Retina (tissue), 1 donor: ENCODE data around the gene XXYLT1.
"Not testable (repeated sequence)": the region's sequence is repeated elsewhere in the genome, so short reads cannot be mapped to it uniquely, and the experiment has no call there.

Experiments used
- DNase-seq: peaks from one replicate; pipeline ENCODE4 v3.0.0-alpha.2; 2016

The XXYLT1 gene

DNA sequence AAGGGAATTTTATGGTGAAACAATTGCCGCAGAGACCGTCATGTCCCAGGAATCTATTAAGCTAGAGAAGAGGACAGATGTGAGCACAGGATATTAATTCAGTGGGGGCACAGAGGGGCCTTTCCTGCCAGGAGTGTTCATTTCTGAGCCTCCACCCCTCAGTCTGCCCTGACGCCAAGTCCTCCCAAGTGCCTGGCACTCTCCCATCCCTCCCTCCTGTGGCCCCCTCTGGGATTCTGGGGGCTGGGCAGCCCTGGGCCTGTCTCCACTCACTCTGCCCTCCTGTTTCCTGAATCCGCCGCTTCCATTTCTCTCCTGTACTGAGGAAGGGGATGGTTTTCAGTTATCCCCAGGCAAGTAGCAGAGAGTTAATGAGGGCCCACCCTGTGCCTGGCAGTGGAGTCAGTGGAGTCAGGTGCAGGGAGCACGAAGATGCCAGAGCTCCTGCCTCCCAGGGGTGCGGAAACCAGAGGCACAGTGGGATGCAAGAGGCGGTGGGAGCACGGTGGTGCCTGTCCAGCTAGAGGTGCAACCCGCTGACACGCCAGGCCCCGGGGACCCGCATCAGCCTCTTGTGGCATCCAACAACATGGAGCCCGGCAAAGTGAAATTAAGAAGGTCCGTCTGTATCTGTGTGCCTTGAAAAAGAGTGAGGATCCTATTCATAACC lies 212.5 kb downstream of the XXYLT1 start:
- no peak for DNase-seq

DNA sequence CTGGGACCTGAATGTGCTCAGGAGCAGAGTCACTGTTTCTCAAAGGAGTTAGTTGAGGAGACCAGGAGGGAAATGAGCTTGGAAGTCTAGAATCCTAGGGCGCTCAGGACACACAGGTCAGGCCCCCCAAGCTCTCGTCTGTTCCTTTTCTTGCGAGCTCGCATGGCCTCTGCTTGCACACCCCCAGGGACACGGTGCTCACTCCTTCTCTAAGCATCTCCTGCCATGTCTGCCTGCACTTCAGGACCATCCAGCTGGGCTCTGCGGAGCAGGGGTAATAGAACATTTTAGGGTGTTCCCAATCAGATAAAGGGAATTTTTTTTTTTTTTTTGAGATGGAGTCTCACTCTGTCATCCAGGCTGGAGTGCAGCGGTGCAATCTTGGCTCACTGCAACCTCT lies 213.2 kb downstream of the XXYLT1 start:
- DNase-seq: no peak

- no peak for DNase-seq
Measured at GRCh38 chr3:195056506-195056905, 214.5 kb downstream of the XXYLT1 start.

DNA sequence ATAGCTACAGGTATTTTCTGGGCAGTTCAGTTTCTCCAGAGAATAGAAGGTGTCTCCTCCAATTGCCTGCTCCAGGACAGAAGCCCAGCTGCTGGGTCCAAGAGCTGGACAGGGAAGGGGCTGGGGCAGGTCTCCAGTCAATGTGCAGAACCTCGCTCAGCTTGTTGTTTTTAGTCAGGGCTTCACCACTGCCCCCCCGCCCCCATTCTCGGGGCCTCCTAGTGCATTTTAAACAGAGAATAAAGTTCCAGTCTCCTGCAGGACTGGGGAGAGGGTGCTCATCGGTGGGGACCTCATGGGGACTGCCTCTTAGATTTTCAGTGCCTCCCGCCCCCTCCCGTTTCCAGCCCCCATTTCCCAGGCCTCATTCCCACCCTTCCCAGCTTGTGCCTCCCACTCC lies 216.6 kb downstream of the XXYLT1 start:
- no peak for DNase-seq

GRCh38 chr3:195052939-195053338 lies 218.0 kb downstream of the XXYLT1 start:
- DNase-seq: no peak

DNA sequence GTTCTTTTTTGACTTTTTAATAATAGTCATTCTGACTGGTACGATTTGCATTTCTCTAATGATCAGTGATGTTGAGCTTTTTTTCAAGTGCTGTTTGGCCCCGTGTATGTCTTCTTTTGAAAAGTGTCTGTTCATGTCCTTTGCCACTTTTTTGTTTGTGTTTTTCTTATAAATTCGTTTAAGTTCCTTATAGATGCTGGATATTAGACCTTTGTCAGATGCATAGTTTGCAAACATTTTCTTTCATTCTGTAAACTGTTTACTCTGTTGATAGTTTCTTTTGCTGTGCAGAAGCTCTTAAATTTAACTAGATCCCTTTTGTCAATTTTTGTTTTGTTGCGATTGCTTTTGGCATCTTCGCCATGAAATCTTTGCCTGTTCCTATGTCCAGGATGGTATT lies 220.7 kb downstream of the XXYLT1 start:
- not testable (repeated sequence) for DNase-seq

- DNase-seq: no peak
Measured at GRCh38 chr3:195048059-195048905, 222.7 kb downstream of the XXYLT1 start.

GRCh38 chr3:195047536-195047935 lies 223.4 kb downstream of the XXYLT1 start:
- no peak for DNase-seq

- DNase-seq: no peak
Measured at GRCh38 chr3:195046441-195046840, 224.5 kb downstream of the XXYLT1 start.

DNA sequence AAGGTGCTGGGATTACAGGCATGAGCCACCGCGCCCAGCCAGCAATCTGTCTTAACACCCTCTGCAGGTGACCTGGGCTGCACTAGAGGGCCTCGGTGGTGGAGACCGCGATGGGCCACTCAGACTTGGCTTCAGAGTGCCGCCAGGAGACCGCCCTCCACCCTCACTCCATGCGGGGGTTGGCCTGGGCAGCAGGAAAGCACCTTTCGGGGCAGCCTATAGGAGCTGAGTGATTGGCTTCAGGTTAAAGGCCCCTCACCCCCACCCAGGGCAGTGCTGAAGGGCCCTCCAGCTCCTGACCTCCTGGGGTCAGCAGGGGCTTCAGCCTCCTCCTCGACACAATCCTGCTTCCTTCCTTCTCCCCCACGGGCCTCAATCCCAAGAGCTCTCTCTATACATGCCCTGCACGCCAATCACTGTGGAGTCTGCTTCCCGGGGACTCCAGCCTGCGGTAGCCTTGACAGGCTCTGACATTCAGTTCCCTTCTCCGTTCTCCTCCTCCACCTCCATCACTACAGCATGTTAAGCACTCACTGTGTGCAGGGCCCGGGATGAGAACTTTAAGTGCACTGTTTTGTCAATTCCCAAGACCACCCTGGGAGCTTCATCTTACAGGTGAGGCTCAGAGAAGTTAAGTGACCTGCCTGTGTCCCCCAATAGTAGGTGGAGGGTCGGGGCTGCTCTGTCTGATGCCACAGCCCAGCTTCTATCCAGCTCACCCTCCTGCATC lies 225.3 kb downstream of the XXYLT1 start:
- DNase-seq: no peak

DNA sequence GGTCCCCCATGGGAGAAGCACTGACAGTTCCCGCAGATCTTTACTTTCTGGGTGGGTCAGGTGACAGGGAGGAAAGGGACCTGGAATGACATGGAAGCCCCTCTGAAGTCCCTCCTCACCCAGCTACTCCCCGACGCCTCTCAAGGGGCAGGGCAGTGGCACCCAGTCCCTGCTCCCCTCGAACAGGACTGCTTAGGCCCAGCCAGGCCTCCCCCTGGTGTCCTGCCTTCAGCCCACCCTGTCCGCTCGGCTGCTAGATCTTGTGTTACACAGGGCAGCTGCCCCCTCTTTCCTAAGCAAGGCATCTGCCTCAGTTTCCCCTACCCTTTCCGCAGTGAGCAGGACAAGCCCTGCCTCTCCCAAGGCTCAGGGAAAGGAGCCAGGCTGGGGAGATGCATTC lies 226.5 kb downstream of the XXYLT1 start:
- DNase-seq: no peak

DNA sequence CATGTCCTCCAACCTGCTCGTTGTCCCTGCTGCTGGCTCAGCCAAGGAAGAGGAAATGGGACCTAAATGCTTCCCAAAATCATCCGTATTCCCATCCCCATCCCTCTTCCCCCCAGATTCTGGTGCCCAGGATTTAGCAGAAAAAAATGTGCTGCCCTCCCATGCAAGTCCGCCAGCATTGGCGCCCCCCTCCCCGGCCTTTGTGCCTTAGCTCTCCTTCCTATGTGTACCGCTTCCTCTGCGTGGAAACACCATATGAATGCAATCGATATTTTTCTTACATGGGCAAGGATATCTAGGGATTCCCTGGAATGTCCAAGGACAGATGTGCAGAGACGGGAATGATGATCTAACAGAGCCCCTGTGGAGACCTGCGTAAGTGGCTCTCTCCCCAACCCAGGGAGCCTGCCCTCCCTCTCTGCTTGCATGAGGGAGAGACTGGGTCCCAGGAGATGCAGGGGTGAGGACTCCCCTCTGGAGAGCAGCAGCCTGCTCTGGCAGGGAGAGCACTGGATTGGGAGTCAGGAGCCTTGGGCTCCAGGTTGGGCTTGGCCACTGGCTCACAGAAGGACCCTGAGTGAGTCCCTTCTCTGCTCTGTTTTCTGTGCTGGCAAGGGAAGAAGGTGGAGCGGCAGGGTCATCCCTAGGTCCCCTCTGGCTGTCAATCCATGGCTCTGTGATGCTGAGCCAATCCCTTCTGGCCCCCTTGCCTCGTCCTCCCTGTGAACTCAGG lies 227.2 kb downstream of the XXYLT1 start:
- DNase-seq: no peak

DNA sequence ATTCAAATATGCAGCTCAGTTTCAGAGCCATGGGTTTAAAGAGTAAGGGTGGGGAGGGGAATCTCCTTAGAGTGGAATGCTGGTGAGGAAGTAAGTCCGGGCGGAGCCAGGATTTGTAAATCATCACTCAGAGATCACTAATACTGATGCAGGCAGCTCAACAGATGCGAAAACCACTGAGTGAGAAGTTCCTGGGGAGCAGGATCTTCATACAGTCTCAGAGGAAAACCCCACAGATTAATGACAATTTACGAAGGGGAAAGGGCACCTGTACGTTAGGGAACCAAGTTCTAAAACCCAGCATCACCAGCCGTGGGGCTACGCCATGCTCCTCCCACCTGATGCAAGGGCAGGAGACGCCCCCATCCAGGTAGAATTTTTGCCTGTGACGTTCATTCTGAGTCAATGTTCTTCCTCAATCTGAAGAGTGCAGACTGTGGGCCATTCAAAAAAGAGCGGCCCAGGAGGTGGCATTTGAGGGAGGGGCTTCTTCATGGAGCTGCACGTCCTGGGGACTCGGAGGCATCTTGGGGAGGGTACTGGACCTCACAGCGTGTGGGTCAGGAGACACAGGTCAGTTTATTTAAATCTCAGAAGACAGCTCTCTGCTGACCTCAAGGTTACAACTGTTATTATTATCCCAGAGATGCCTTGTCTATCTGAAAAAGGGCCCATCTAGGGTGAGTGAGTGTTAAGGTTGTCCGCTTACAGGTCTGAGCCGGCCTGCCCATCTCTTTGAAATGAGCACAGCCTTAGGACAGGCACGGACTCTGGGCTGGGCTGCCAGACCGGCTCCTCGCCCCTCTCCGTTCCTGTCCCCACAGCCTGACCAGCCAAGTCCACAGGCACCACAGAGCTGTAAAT lies 228.0 kb downstream of the XXYLT1 start:
- no peak for DNase-seq

DNA sequence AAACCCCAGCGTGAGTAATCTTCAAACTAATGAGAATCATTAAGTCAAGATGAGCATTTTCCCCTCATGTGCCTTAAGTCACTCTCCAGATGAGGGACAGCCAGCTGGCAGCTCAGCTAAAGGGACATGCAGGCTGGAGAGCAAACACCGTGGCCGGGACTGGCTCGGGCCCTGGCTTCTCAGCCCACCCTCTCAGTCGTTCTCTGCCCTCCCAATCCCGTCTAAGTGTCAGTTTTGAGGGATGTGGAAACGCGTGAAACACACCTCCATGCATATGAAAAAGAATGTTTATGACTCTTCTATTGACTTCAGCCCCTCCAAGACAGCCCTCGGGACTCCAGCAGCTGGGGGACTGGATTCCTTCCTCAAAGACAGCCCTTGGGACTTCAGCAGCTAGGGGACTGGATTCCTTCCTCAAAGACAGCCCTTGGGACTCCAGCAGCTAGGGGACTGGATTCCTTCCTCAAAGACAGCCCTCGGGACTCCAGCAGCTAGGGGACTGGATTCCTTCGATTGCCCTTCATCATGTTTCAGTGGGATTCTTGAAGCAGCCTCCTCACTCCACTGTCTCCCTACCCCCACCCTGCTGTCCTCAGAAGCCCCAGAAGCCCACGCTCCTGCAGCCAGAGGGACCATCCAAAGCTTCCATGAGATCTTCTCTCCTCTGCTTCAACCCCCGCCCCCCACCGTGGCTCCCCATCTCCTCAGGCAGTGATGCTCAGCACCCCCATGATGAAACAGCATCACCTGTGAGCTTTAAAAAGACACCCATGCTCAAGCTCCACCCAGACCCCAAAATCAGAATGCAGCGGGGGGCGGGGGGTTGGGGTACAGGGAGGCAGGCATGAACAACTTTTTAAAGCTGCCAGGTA lies 228.9 kb downstream of the XXYLT1 start:
- no peak for DNase-seq

DNA sequence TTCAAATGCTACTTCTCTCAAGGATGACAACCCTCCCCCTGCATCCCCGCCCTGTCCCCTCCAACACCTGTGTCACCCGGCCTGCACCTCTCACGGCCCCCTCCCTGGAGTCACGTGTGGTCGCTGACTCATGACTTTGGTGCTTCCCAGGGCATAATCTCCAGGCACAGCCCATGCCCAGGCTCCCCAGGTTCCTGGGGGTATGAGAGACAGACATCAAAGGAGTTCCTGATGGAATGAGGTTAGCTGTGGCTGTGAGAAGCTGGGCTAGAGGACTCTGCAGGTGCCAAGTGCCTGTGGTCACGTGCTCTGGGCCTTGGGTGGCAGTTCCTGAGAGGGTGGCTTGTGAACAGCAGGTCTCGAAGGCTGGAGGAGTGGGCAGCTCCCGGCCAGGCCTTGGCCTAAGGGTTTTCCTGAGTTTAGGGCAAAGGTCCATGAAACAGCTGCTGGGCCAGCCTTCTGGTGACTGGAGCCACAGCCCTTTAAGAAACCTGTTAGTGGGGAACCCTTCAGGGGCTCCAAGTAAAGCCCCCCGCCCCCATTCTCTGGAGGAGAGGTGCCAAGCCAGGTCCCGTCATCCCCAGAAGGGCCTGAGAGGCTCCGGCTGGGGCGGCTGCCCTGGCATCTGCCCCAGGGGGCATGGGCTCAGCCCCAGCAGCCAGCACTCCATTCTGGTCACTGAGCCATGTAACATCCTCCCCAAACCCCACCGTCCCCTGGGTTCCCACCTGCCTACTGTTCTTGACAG lies 230.0 kb downstream of the XXYLT1 start:
- DNase-seq: no peak

- DNase-seq: no peak
Measured at GRCh38 chr3:195040094-195040493, 230.9 kb downstream of the XXYLT1 start.

DNA sequence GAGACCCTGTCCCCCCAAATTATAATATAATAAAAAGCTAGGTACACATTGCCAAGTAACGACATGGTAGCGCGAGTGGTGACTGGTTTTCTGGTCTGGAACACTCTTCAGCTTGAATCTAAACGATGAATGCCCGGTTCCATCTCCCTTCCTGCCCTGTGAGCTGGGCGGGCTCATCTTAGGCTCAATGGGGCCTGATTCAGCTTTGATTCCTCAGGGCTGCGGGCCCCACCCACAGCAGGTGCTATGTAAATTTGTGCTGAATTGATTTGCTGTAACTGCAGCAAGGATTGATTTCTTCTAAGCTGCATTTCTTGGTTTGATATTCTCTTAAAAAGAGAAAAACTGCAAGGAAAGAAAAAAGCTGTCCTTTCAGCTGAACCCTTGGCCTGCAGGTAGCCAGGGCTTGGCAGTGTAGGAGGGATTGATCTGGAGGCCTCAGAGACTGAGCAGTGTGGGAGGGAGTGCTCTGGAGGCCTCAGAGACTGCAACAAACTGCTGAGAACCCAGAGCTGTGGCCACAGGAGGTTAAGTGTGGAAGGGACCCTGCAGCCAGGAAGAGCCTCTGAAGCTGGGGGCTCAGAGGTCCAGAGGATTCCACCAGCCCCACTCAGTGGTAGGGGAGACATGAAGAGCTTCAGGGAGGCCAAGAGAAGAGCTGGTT lies 231.6 kb downstream of the XXYLT1 start:
- no peak for DNase-seq

DNA sequence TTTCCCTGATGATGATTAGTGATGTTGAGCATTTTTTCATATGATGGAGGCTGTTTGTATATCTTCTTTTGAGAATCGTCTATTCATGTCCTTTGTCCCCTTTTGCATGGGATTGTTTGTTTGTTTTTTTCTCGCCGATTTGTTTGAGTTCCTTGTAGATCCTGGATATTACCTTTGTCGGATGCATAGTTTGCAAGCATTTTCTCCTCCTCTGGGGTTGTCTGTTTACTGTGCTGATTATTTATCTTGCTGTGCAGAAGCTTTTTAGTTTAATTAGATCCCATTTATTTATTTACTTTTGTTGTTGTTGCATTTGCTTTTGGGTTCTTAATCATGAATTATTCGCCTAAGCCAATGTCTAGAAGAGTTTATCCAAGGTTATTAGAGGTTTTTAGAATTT lies 232.8 kb downstream of the XXYLT1 start:
- no peak for DNase-seq

DNA sequence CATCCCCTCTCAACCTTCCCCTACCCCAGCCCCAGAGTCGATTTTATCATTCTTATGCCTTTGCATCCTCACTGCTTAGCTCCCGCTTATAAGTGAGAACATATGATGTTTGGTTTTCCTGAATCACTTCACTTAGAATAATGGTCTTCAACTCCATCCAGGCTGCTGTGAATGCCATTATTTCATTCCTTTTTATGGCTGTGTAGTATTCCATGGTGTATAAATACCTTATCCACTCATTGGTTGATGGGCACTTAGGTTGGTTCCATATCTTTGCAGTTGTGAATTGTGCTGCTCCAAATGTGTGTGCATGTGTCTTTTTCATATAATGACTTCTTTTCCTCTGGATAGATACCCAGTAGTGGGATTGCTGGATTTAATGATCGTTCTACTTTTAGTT lies 233.4 kb downstream of the XXYLT1 start:
- not testable (repeated sequence) for DNase-seq

GRCh38 chr3:195036974-195037373 lies 234.0 kb downstream of the XXYLT1 start:
- no peak for DNase-seq
